Mesendoderm (in vitro differentiated cells): ENCODE measurements around the gene BARX1.

Experiments
- DNase-seq: peaks from one replicate; pipeline ENCODE4 v3.0.0; 2013
- H2AK5ac ChIP-seq: 2 replicates; pipeline ENCODE4 v1.6.1; 2013; ENCODE audit warnings: low read length, inconsistent platforms
- H2BK120ac ChIP-seq: 2 replicates; pipeline ENCODE4 v1.6.1; 2013; ENCODE audit warnings: low read depth, mild to moderate bottlenecking, low read length, moderate library complexity, mixed read lengths
- H2BK15ac ChIP-seq: replicated peaks from 2 replicates; pipeline ENCODE4 v1.6.1; 2013; ENCODE audit warnings: low read depth, mild to moderate bottlenecking, moderate library complexity
- H2BK5ac ChIP-seq: 2 replicates; pipeline ENCODE4 v1.6.1; 2013; ENCODE audit warnings: low read length, inconsistent platforms
- H3K18ac ChIP-seq: 2 replicates; pipeline ENCODE4 v1.6.1; 2013; ENCODE audit warnings: mild to moderate bottlenecking, low read length, mixed read lengths
- H3K23ac ChIP-seq: one replicate; pipeline ENCODE4 v1.6.1; 2013; ENCODE audit warnings: low read length
- H3K27ac ChIP-seq: 2 replicates; pipeline ENCODE4 v1.5.1; 2013; ENCODE audit warnings: low read depth, mild to moderate bottlenecking, inconsistent platforms, low read length, moderate library complexity
- H3K27me3 ChIP-seq: 2 replicates; pipeline ENCODE4 v1.6.1; 2013; ENCODE audit warnings: low read length, control low read depth, mild to moderate bottlenecking, inconsistent platforms; ENCODE audit not compliant: insufficient read depth, poor library complexity
- H3K36me3 ChIP-seq: 2 replicates; pipeline ENCODE4 v1.6.1; 2013; ENCODE audit warnings: low read length, inconsistent platforms; ENCODE audit not compliant: control insufficient read depth, insufficient read depth
- H3K4ac ChIP-seq: one replicate; pipeline ENCODE4 v1.6.1; 2013; ENCODE audit warnings: low read depth, mild to moderate bottlenecking, low read length, moderate library complexity
- H3K4me1 ChIP-seq: 2 replicates; pipeline ENCODE4 v1.6.1; 2013; ENCODE audit warnings: low read depth, low read length, inconsistent platforms; ENCODE audit not compliant: control insufficient read depth
- H3K4me2 ChIP-seq: 2 replicates; pipeline ENCODE4 v1.6.1; 2013; ENCODE audit warnings: low read length
- H3K4me3 ChIP-seq: 2 replicates; pipeline ENCODE4 v1.5.1; 2013; ENCODE audit warnings: mild to moderate bottlenecking, low read length
- H3K56ac ChIP-seq: one replicate; pipeline ENCODE4 v1.6.1; 2013; ENCODE audit warnings: low read length
- H3K79me1 ChIP-seq: 2 replicates; pipeline ENCODE4 v1.6.1; 2013; ENCODE audit warnings: low read length, inconsistent platforms
- H3K79me2 ChIP-seq: 2 replicates; pipeline ENCODE4 v1.6.1; 2013; ENCODE audit warnings: mild to moderate bottlenecking, low read length; ENCODE audit not compliant: control insufficient read depth, insufficient read depth
- H3K9ac ChIP-seq: 2 replicates; pipeline ENCODE4 v1.6.1; 2013; ENCODE audit warnings: low read length, inconsistent platforms
- H4K5ac ChIP-seq: one replicate; pipeline ENCODE4 v1.6.1; 2013; ENCODE audit warnings: low read length
- H4K8ac ChIP-seq: one replicate; pipeline ENCODE4 v1.6.1; 2013; ENCODE audit warnings: low read depth, mild to moderate bottlenecking, control low read depth, low read length, moderate library complexity
- WGBS: extraction: QIAGEN DNeasy Blood & Tissue Kit; methylation state at CpG from one replicate; pipeline ENCODE4 v1.1.7; 2013; ENCODE audit warnings: low lambda C conversion rate, missing lambda C conversion rate; ENCODE audit not compliant: insufficient coverage; ENCODE audit errors: extremely low coverage; 5-methylcytosine and 5-hydroxymethylcytosine counted together

BARX1 gene

DNA sequence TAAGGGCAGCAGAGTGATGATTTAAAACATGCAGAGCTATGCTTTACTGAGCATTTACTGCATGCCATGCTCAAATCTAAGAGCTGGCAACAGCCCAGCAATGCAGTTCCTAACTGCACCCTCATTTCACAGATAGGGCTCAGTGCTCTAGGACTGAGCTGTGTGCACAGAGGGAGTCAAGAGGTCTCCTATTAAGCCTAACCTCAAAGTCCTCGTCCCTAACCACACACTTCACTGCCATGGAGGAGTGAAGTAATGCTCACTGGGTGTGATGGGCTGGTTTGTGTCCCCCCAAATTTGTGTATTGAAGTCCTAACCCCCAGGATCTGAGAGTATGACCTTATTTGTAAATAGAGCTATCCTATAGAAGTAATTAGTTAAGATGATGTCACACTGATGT is 25.9 kb downstream of the BARX1 start:
- Histone ChIP-seq H3K36me3 (no peaks in the 10 kb centered on the region), H2BK15ac (no peak overlapping the region), H3K56ac (no peak overlapping the region), H2BK5ac (no peak overlapping the region), H4K8ac (no peak overlapping the region), H3K4ac (no peak overlapping the region), H3K18ac (no peak overlapping the region), H3K9ac (no peak overlapping the region), H3K4me1 (no peaks in the 10 kb centered on the region), H2BK120ac (no peak overlapping the region), H3K27me3 (no peaks in the 10 kb centered on the region), H2AK5ac (no peak overlapping the region), H4K5ac (no peak overlapping the region), H3K27ac (no peak overlapping the region), H3K23ac (no peak overlapping the region), H3K79me2 (no peaks in the 10 kb centered on the region), H3K79me1 (no peaks in the 10 kb centered on the region), H3K4me2 (no peak overlapping the region), H3K4me3 (no peak overlapping the region)
- no peak for DNase-seq
- no CpG with 5 or more reads among the region's 1 CpG for WGBS

DNA sequence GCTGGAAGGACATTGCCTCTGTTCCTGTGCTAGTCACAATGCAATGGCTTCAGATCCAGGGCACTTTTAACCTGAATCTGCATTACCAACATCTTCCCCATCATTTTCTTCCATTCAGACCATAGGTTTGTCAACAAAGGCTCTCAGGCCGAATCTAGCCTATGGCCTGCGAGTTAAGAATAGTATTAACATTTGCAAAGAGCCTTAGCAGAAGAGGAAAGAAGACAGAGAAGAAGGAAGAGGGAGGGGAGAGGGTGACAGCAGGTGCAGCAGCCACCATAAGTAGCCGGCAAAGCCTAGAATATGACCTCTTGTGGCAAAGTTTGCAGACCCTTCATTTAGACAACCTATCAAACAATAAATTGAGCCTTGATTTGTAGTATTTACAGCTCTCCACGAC is 32.6 kb downstream of the BARX1 start:
- Histone ChIP-seq H3K79me1 (no peaks in the 10 kb centered on the region), H2BK5ac (no peak overlapping the region), H2BK15ac (no peak overlapping the region), H2BK120ac (no peak overlapping the region), H3K36me3 (no peaks in the 10 kb centered on the region), H4K8ac (no peak overlapping the region), H3K27me3 (no peaks in the 10 kb centered on the region), H3K23ac (no peak overlapping the region), H3K4me1 (no peaks in the 10 kb centered on the region), H4K5ac (no peak overlapping the region), H3K9ac (no peak overlapping the region), H3K4ac (no peak overlapping the region), H3K4me2 (no peak overlapping the region), H3K4me3 (no peak overlapping the region), H3K79me2 (no peaks in the 10 kb centered on the region), H3K27ac (no peak overlapping the region), H2AK5ac (no peak overlapping the region), H3K18ac (no peak overlapping the region), H3K56ac (no peak overlapping the region)
- no peak for DNase-seq
- WGBS: no CpG with 5 or more reads among the region's 4 CpGs

DNA sequence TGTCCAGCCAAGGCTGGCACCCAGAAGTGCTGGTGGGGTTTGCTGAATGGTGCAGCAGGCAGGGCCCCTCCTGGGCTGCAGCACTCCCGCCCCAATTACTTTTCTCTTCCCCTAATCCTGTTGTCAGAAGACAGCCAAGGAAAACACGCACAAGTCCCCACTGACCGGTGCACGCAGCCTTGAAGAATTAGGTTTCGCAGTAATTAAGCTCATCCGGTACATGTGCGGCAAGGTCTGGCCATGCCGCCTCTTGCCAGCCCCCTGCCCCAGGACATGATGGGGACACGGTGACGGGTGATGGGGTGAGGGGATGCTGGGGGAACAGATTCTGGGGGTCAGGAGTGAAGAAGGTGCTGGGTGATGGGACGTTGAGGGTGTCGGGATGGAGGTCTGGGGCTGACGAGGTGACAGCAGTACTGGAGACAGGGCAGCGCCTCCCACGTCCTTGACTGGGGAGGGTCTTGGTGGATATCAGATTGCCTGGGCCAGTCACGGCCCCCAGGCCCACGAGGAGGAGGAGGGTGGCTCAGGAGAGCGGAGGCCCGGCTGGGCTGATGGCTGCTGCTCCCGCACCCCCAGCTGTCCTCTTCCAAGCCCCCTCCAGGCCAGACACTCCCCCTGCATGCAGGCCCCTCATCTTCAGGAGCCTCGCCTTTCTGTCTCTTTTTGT is 34.9 kb downstream of the BARX1 start:
- Histone ChIP-seq H3K9ac (no peak overlapping the region), H3K27me3 (no peaks in the 10 kb centered on the region), H3K23ac (no peak overlapping the region), H4K5ac (no peak overlapping the region), H3K27ac (no peak overlapping the region), H3K18ac (no peak overlapping the region), H3K79me1 (no peaks in the 10 kb centered on the region), H3K4me2 (no peak overlapping the region), H3K4me1 (no peaks in the 10 kb centered on the region), H3K36me3 (no peaks in the 10 kb centered on the region), H2BK5ac (no peak overlapping the region), H2BK120ac (no peak overlapping the region), H3K79me2 (no peaks in the 10 kb centered on the region), H2AK5ac (no peak overlapping the region), H3K56ac (no peak overlapping the region), H4K8ac (no peak overlapping the region), H3K4me3 (no peak overlapping the region), H2BK15ac (no peak overlapping the region), H3K4ac (no peak overlapping the region)
- DNase-seq: no peak
- no CpG with 5 or more reads among the region's 21 CpGs for WGBS

DNA sequence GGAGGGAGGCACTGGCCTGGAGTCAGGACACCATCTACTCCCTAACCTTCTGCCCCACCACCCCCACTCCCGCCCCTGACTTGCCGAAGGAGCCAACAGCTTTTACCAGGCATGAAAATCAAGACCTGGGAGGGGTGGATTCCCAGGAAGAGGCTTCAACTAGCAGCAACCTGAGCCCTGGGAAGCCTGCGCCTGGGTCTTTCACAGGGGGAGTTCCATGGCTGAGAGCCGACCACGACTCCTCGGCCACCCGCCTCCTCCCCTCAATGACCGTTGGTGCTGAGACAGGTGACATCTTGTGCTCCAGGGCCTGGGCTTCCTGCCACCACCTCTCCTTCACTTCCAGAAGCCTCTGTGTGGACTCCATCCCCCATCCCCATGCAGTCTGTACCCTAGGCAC is 37.1 kb downstream of the BARX1 start:
- no peak overlapping the region for H3K4ac ChIP-seq

DNA sequence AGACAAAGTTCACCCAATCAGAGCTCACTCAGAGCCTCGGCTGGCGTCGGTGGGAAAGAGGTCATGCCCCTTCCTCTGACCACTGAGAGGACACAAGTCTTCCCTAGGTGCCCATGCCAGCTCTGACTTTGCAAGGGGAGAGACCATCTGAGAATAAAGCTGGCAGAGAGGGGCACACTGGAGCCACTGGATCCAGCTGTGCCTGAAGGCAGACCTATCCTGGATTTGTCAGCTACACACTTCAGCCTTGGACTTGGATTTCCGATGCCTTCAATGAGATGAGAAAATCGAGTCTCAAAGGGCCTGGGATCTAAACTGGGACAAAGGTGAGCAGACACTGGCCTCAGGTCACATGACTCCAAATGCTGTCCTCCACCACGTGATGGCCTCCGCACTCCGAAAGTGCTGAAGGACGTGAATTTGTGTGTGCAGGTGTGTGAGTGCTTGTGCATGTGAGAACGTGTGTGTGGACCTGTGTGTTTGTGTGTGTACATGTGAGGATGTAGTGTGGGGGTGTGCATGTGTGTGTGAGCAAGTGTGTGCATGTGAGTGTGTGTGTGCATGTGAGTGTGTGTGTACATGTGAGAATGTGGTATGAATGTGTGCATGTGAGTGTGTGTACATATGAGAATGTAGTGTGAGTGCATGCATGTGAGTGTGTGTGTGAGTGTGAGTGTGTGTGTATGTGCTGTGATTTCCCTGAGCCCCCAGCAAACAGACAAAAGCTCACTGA is 37.9 kb downstream of the BARX1 start:
- Histone ChIP-seq H3K79me1 (no peaks in the 10 kb centered on the region), H3K4me1 (no peaks in the 10 kb centered on the region)
- WGBS: no CpG with 5 or more reads among the region's 10 CpGs

More for the DNA sequence above, 37.1 kb downstream of the BARX1 start:
- H3K4me1 ChIP-seq: no peaks in the 10 kb centered on the region
- H3K79me2 ChIP-seq: no peaks in the 10 kb centered on the region
- no peak overlapping the region for H3K56ac ChIP-seq
- no peak overlapping the region for H3K9ac ChIP-seq
- H2BK120ac ChIP-seq: no peak overlapping the region
- WGBS: no CpG with 5 or more reads among the region's 8 CpGs
- H3K4me3 ChIP-seq: no peak overlapping the region
- H3K27me3 ChIP-seq: no peaks in the 10 kb centered on the region
- H3K27ac ChIP-seq: no peak overlapping the region
- no peak overlapping the region for H2BK15ac ChIP-seq
- no peak overlapping the region for H3K23ac ChIP-seq
- no peaks in the 10 kb centered on the region for H3K79me1 ChIP-seq
- no peak overlapping the region for H4K8ac ChIP-seq
- no peak overlapping the region for H3K4me2 ChIP-seq
- H4K5ac ChIP-seq: no peak overlapping the region
- H3K18ac ChIP-seq: no peak overlapping the region
- H2BK5ac ChIP-seq: no peak overlapping the region
- no peak for DNase-seq
- no peaks in the 10 kb centered on the region for H3K36me3 ChIP-seq
- no peak overlapping the region for H2AK5ac ChIP-seq

More for the DNA sequence above, 37.9 kb downstream of the BARX1 start:
- no peak overlapping the region for H3K56ac ChIP-seq
- no peak overlapping the region for H2AK5ac ChIP-seq
- no peak for DNase-seq
- H2BK120ac ChIP-seq: no peak overlapping the region
- H2BK5ac ChIP-seq: no peak overlapping the region
- no peaks in the 10 kb centered on the region for H3K79me2 ChIP-seq
- H2BK15ac ChIP-seq: no peak overlapping the region
- no peak overlapping the region for H4K5ac ChIP-seq
- H3K4me3 ChIP-seq: no peak overlapping the region
- H3K4ac ChIP-seq: no peak overlapping the region
- no peak overlapping the region for H3K18ac ChIP-seq
- H3K9ac ChIP-seq: no peak overlapping the region
- H3K4me2 ChIP-seq: no peak overlapping the region
- no peaks in the 10 kb centered on the region for H3K27me3 ChIP-seq
- H3K23ac ChIP-seq: no peak overlapping the region
- H3K27ac ChIP-seq: no peak overlapping the region
- no peak overlapping the region for H4K8ac ChIP-seq
- H3K36me3 ChIP-seq: no peaks in the 10 kb centered on the region
